ENCODE results near the gene CXCL16. TPM values are rescaled to one million over a fixed set of nuclear protein-coding genes. Genes with fewer than 3 reads are reported as not detected.

The CXCL16 gene
- total RNA-seq, 4 donors from 2014 or later = 1.2 to 2.1 (median 1.4) TPM

DNA sequence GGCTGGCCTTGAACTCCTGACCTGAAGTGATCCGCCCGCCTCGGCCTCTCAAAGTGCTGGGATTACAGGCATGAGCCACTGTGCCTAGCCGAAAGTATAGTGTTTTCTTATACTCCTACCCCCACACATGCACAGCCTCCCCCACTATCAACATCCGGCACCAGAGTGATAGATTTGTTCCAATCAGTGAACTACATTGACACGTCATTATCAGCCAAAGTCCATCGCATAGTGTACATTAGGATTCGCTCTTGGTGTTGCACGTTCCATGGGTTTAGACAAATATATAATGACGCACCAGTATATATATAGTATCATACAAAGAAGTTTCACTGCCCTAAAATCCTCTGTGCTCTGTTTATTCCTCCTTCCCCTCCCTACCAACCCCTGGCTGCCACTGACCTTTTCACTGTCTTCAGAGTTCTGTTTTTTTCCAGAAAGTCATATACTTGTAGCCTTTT, 20.1 kb upstream of the CXCL16 start:
- no peak for DNase-seq
- no peaks in the 10 kb centered on the region for H3K9me3 ChIP-seq
- H3K4me3 ChIP-seq = no peak overlapping the region
- in situ Hi-C loops (cut with MboI; ENCODE audit: low sequenced_read_pairs in 4 of 4) (no loop called here), intact Hi-C loops (cut with DNase I; ENCODE audit: low total_unique reads) (loop anchor here (10.0 kb wide), 1 partner anchor 85 kb away; no protein-coding TSS in a partner anchor)
- TF ChIP-seq, protein P1, sequence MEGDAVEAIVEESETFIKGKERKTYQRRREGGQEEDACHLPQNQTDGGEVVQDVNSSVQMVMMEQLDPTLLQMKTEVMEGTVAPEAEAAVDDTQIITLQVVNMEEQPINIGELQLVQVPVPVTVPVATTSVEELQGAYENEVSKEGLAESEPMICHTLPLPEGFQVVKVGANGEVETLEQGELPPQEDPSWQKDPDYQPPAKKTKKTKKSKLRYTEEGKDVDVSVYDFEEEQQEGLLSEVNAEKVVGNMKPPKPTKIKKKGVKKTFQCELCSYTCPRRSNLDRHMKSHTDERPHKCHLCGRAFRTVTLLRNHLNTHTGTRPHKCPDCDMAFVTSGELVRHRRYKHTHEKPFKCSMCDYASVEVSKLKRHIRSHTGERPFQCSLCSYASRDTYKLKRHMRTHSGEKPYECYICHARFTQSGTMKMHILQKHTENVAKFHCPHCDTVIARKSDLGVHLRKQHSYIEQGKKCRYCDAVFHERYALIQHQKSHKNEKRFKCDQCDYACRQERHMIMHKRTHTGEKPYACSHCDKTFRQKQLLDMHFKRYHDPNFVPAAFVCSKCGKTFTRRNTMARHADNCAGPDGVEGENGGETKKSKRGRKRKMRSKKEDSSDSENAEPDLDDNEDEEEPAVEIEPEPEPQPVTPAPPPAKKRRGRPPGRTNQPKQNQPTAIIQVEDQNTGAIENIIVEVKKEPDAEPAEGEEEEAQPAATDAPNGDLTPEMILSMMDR (IDR thresholded peaks at IDR 0.05 in 4 of 5, conservative IDR thresholded peaks at IDR 0.05 in 1 of 5) = no peak
- no peak for TF ChIP-seq POLR2A (IDR thresholded peaks at IDR 0.05)
- ATAC-seq = peak in 1 of 2 donors; percentile 30
- peaks cover 2 to 5% (median 4%) of the 10 kb centered on the region in 3 donors for H3K27me3 ChIP-seq
- no peaks in the 10 kb centered on the region for H3K36me3 ChIP-seq
- H3K27ac ChIP-seq = no peak overlapping the region
- no peaks in the 10 kb centered on the region for H3K4me1 ChIP-seq

DNA sequence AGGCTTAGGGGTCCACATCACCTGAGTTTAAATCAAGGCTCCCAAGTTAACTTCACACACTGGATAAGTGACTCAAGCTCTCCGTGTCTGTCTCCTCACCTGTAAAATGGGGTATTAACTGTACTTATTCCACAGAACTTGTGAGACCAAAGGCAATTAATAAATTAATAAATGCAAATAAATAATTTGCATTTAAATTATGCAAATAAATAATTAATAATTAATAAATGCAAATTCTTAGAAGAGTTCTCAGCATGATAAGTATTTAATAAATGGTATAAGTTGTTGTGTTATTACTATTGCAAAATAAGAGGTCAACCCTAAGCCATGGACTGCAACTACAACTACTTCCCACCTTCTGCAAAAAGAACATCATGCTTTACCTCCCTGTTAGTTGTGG, 13.7 kb upstream of the CXCL16 start:
- TF ChIP-seq, protein P1 (IDR thresholded peaks at IDR 0.05 in 4 of 5, conservative IDR thresholded peaks at IDR 0.05 in 1 of 5) = no peak
- no peak for TF ChIP-seq POLR2A (IDR thresholded peaks at IDR 0.05)
- H3K4me3 ChIP-seq = no peak overlapping the region
- no peaks in the 10 kb centered on the region for H3K9me3 ChIP-seq
- no peaks in the 10 kb centered on the region for H3K4me1 ChIP-seq
- no peak overlapping the region for H3K27ac ChIP-seq
- DNase-seq (no peak), ATAC-seq (no peak)
- H3K27me3 ChIP-seq = peaks cover 31 to 39% (median 37%) of the 10 kb centered on the region in 3 donors
- intact Hi-C loops (cut with DNase I; ENCODE audit: low total_unique reads) = loop anchor here (10.0 kb wide), 1 partner anchor 79 kb away; no protein-coding TSS in a partner anchor
- no peaks in the 10 kb centered on the region for H3K36me3 ChIP-seq
- in situ Hi-C loops (cut with MboI; ENCODE audit: low sequenced_read_pairs in 4 of 4) = no loop called here

- DNase-seq = no peak
- no peak overlapping the region for H3K27ac ChIP-seq
- H3K27me3 ChIP-seq = peaks cover 35 to 42% (median 38%) of the 10 kb centered on the region in 3 donors
- H3K4me1 ChIP-seq = no peaks in the 10 kb centered on the region
- in situ Hi-C loops (cut with MboI; ENCODE audit: low sequenced_read_pairs in 4 of 4) (no loop called here), intact Hi-C loops (cut with DNase I; ENCODE audit: low total_unique reads) (loop anchor here (10.0 kb wide), 1 partner anchor 77 kb away; no protein-coding TSS in a partner anchor)
- no peak for TF ChIP-seq POLR2A (IDR thresholded peaks at IDR 0.05)
- TF ChIP-seq, protein P1 (IDR thresholded peaks at IDR 0.05 in 4 of 5, conservative IDR thresholded peaks at IDR 0.05 in 1 of 5) = no peak
- no peaks in the 10 kb centered on the region for H3K9me3 ChIP-seq
- no peak overlapping the region for H3K4me3 ChIP-seq
- ATAC-seq = no peak
- H3K36me3 ChIP-seq = no peaks in the 10 kb centered on the region
Measured at GRCh38 chr17:4751932-4752331, 12.2 kb upstream of the CXCL16 start.

DNA sequence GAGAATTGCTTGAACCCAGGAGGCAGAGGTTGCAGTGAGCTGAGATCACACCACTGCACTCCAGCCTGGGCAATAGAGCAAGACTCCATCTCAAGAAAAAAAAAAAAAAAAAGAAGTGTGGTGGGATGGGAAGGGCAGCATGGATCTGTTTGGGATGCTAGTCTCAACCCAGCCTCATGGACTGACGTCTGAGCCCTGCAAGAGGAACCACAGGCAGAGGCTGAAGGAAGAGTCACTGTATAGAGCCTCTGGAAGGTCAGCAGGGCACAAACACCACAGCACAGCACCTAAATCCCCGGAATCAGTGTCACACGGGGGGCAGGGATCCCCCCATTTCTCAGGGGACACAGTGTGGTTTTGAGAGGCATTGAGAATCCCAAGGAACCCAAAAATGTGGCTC, 10.9 kb upstream of the CXCL16 start:
- Histone ChIP-seq H3K27me3 (peaks cover 44 to 52% (median 49%) of the 10 kb centered on the region in 3 donors), H3K9me3 (no peaks in the 10 kb centered on the region), H3K4me1 (no peaks in the 10 kb centered on the region), H3K27ac (no peak overlapping the region), H3K4me3 (no peak overlapping the region), H3K36me3 (no peaks in the 10 kb centered on the region)
- no peak for ATAC-seq
- TF ChIP-seq, protein P1 (IDR thresholded peaks at IDR 0.05 in 4 of 5, conservative IDR thresholded peaks at IDR 0.05 in 1 of 5) = no peak
- no peak for TF ChIP-seq POLR2A (IDR thresholded peaks at IDR 0.05)
- intact Hi-C loops (cut with DNase I; ENCODE audit: low total_unique reads) (loop anchor here (10.0 kb wide), 1 partner anchor 76 kb away; no protein-coding TSS in a partner anchor), in situ Hi-C loops (cut with MboI; ENCODE audit: low sequenced_read_pairs in 4 of 4) (no loop called here)
- DNase-seq = no peak

- ATAC-seq (no peak), DNase-seq (no peak)
- intact Hi-C loops (cut with DNase I; ENCODE audit: low total_unique reads) = no loop called here
- Histone ChIP-seq H3K4me3 (no peak overlapping the region), H3K27ac (no peak overlapping the region), H3K9me3 (no peaks in the 10 kb centered on the region), H3K27me3 (peaks cover 57 to 67% (median 62%) of the 10 kb centered on the region in 3 donors), H3K4me1 (no peaks in the 10 kb centered on the region), H3K36me3 (no peaks in the 10 kb centered on the region)
- TF ChIP-seq POLR2A (IDR thresholded peaks at IDR 0.05) = no peak
- TF ChIP-seq, protein P1 (IDR thresholded peaks at IDR 0.05 in 4 of 5, conservative IDR thresholded peaks at IDR 0.05 in 1 of 5) = no peak
- in situ Hi-C loops (cut with MboI; ENCODE audit: low sequenced_read_pairs in 4 of 4) = no loop called here
Measured at GRCh38 chr17:4748686-4749085, 9.0 kb upstream of the CXCL16 start.

Data from gastrocnemius medialis (tissue), 4 donors.